Measurements from ENCODE around the gene SH3PXD2B. TPM values are rescaled to one million over a fixed set of nuclear protein-coding genes. Genes with fewer than 3 reads are reported as not detected.
A peak's percentile ranks its signal among the peaks of the same experiment; 100 is the strongest.

The SH3PXD2B gene
- total RNA-seq, 6 experiments from 2014 or later, result 2.5 to 6.8 (median 5.2) TPM

DNA sequence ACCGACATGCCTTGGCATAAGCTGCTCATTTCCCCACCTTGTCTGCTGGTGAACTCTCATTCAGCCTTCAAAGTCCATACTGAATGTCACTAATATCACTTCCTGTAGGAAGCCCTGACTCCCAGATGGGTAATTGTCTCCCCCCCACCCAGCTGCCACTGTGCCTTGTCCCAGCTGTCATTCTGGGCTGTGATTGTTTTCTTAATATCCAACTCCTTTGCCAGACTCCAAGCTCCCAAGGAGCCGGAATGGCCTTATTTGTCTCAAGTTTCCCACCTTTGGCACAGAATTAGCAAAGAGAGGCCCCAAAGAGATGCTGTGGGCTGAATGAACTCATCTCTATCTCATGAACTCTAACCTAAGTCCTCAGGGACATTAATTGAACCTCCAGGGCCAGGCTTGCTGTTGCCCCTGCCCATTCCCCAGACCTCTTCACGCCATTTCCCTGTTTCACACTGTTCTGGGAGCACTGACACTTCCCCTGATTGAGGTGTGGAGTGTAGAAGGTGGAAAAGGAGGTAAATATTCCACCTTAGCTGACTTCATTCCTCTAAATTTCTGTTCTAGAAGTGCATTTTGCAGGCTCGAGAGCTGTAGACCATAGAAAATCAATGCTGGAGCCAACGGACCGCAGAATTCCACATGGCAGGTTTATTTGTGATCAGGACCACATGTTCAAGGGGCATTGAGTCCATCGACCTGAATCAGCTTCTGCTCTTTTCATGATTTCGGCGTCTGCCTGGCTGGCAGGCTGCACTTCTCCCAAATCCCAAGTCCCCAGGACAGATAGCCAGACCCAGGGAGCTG is 4.9 kb upstream of the SH3PXD2B start:
- ATAC-seq (no peak), DNase-seq (no peak)
- Histone ChIP-seq H3K9me3 (no peaks in the 10 kb centered on the region), H3K4me1 (no peaks in the 10 kb centered on the region), H3K27me3 (no peaks in the 10 kb centered on the region), H3K36me3 (no peaks in the 10 kb centered on the region), H3K27ac (no peak overlapping the region), H3K4me3 (no peak overlapping the region)
- intact Hi-C loops (cut with DNase I), result no loop called here
- no peak for TF ChIP-seq POLR2A (IDR thresholded peaks at IDR 0.05)
- TF ChIP-seq, protein P1, sequence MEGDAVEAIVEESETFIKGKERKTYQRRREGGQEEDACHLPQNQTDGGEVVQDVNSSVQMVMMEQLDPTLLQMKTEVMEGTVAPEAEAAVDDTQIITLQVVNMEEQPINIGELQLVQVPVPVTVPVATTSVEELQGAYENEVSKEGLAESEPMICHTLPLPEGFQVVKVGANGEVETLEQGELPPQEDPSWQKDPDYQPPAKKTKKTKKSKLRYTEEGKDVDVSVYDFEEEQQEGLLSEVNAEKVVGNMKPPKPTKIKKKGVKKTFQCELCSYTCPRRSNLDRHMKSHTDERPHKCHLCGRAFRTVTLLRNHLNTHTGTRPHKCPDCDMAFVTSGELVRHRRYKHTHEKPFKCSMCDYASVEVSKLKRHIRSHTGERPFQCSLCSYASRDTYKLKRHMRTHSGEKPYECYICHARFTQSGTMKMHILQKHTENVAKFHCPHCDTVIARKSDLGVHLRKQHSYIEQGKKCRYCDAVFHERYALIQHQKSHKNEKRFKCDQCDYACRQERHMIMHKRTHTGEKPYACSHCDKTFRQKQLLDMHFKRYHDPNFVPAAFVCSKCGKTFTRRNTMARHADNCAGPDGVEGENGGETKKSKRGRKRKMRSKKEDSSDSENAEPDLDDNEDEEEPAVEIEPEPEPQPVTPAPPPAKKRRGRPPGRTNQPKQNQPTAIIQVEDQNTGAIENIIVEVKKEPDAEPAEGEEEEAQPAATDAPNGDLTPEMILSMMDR (IDR thresholded peaks at IDR 0.05), result no peak
- WGBS (ENCODE audit: insufficient coverage, low coverage, low lambda C conversion rate, missing lambda C conversion rate), result 35% methylated on average over 8 of the region's 9 CpGs

DNA sequence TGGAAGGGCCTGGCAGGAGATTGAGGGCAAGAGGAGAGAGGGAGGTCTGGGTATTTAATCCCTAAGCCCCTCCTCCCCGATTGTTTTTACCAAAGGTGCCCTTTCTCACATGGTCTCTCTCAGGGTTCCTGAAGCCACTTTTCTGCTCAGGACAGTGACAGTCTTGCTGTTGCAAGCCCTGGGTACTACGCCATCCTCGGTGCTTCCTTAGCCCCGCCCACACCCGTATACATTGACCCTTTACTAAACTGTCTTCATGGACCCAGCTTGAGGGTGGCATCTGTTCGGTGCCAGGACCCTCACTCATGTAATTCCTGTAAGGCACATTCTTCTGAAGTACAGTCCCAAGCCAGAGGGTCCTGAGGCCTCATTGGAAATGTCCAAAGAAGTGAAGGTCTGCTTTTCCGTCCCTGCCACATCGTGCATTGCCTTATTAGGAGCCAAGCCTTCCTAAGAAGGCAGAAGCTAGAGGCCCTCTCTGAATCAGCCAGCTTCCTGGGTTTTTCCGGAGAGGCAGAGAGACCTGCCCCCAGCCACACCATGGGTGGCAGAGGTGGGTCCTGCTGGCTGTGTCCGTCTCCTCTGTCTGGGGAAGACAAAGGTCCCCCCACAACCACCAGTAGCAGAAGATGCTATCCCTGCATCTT is 1.9 kb upstream of the SH3PXD2B start:
- 71% methylated on average over 7 of the region's 10 CpGs for WGBS (ENCODE audit: insufficient coverage, low coverage, low lambda C conversion rate, missing lambda C conversion rate)
- ATAC-seq, result no peak
- intact Hi-C loops (cut with DNase I), result no loop called here
- TF ChIP-seq, protein P1 (IDR thresholded peaks at IDR 0.05), result no peak
- no peak for TF ChIP-seq POLR2A (IDR thresholded peaks at IDR 0.05)
- Histone ChIP-seq H3K27ac (no peak overlapping the region), H3K36me3 (no peaks in the 10 kb centered on the region), H3K4me1 (no peaks in the 10 kb centered on the region), H3K9me3 (no peaks in the 10 kb centered on the region), H3K4me3 (no peak overlapping the region), H3K27me3 (no peaks in the 10 kb centered on the region)
- DNase-seq, result no peak

DNA sequence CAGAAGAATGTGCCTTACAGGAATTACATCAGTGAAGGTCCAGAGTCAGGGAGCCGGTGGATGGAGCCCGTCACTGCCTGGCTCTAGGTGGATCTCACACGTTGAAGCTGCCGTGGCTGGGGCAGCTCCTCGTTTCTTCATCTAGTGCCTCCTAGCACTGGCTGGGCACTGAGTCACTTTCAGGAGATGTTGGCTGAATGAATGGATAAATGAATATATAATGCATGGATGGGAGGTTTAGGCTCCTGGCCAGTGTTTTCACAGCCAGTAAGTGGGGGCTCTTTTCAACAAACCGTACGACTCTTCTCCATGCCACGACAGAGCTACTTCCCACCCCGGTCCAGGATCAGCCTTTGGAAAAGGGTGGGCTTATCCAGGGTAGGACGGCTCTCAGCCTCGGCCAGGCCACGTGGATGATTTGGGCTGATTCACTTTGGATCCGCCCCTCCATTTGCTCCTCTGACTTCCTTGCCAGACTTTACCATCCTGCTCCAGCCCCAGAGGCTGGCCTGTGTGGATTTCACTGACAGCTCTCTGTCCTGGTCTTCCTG is 1.3 kb upstream of the SH3PXD2B start:
- H3K9me3 ChIP-seq, result no peaks in the 10 kb centered on the region
- WGBS (ENCODE audit: insufficient coverage, low coverage, low lambda C conversion rate, missing lambda C conversion rate), result 67% methylated on average over 7 of the region's 13 CpGs
- no peaks in the 10 kb centered on the region for H3K36me3 ChIP-seq
- no peak for TF ChIP-seq POLR2A (IDR thresholded peaks at IDR 0.05)
- TF ChIP-seq, protein P1 (IDR thresholded peaks at IDR 0.05), result no peak
- H3K27ac ChIP-seq, result no peak overlapping the region
- ATAC-seq, result peak in 2 of 4 donors; percentile 5 to 25
- no peak overlapping the region for H3K4me3 ChIP-seq
- H3K27me3 ChIP-seq, result no peaks in the 10 kb centered on the region
- H3K4me1 ChIP-seq, result no peaks in the 10 kb centered on the region
- no peak for DNase-seq
- intact Hi-C loops (cut with DNase I), result no loop called here

DNA sequence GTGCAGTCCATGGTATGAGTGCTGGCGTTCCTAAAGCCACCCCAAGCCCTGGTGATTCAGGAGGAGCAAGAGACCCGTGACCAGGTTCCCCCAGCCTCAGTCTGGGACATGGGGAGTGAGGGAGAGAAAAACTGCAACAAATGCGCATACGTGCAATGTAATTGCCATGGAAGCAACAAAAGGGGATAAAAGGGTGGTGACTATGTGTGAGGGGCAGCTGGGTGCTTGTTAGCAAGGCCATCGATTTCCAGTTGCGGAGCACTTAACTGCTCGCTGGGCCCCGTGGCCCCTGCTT is 709 bp upstream of the SH3PXD2B start:
- Histone ChIP-seq H3K4me3 (peak overlapping the region in 2 of 3 donors; percentile 51 to 76), H3K27me3 (no peaks in the 10 kb centered on the region), H3K9me3 (no peaks in the 10 kb centered on the region), H3K36me3 (no peaks in the 10 kb centered on the region), H3K4me1 (no peaks in the 10 kb centered on the region), H3K27ac (no peak overlapping the region)
- ATAC-seq, result no peak
- no peak for DNase-seq
- TF ChIP-seq, protein P1 (IDR thresholded peaks at IDR 0.05), result no peak
- no peak for TF ChIP-seq POLR2A (IDR thresholded peaks at IDR 0.05)
- intact Hi-C loops (cut with DNase I), result no loop called here
- 88% methylated on average over 8 of the region's 8 CpGs for WGBS (ENCODE audit: insufficient coverage, low coverage, low lambda C conversion rate, missing lambda C conversion rate)

All from right lobe of liver (tissue), 6 donors.